ENCODE data around the gene ZSCAN5B.

The ZSCAN5B gene

GRCh38 chr19:56159622-56160271 lies 37.8 kb downstream of the ZSCAN5B start:
- no peak for TF ChIP-seq CTCF (IDR thresholded peaks at IDR 0.05; ENCODE audit: low read length, missing control alignments)
- no peak for DNase-seq (ENCODE audit: low read depth)
- H3K4me3 ChIP-seq (replicated peaks; ENCODE audit: low read depth, low read length), result no peak overlapping the region

GRCh38 chr19:56159009-56159559 lies 38.5 kb downstream of the ZSCAN5B start:
- TF ChIP-seq CTCF (IDR thresholded peaks at IDR 0.05; ENCODE audit: low read length, missing control alignments), result no peak
- DNase-seq (ENCODE audit: low read depth), result no peak
- no peak overlapping the region for H3K4me3 ChIP-seq (replicated peaks; ENCODE audit: low read depth, low read length)

GRCh38 chr19:56158170-56158757 lies 39.3 kb downstream of the ZSCAN5B start:
- no peak for DNase-seq (ENCODE audit: low read depth)
- H3K4me3 ChIP-seq (replicated peaks; ENCODE audit: low read depth, low read length), result no peak overlapping the region
- TF ChIP-seq CTCF (IDR thresholded peaks at IDR 0.05; ENCODE audit: low read length, missing control alignments), result no peak

GRCh38 chr19:56156768-56157167 lies 40.8 kb downstream of the ZSCAN5B start:
- DNase-seq (ENCODE audit: low read depth), result no peak
- H3K4me3 ChIP-seq (replicated peaks; ENCODE audit: low read depth, low read length), result no peak overlapping the region
- TF ChIP-seq CTCF (IDR thresholded peaks at IDR 0.05; ENCODE audit: low read length, missing control alignments), result no peak

GRCh38 chr19:56155124-56155687 lies 42.4 kb downstream of the ZSCAN5B start:
- peak; percentile 39 for TF ChIP-seq CTCF (IDR thresholded peaks at IDR 0.05; ENCODE audit: low read length, missing control alignments)
- DNase-seq (ENCODE audit: low read depth), result no peak
- H3K4me3 ChIP-seq (replicated peaks; ENCODE audit: low read depth, low read length), result no peak overlapping the region

- DNase-seq (ENCODE audit: low read depth), result no peak
- TF ChIP-seq CTCF (IDR thresholded peaks at IDR 0.05; ENCODE audit: low read length, missing control alignments), result no peak
- H3K4me3 ChIP-seq (replicated peaks; ENCODE audit: low read depth, low read length), result no peak overlapping the region
These were observed 44.1 kb downstream of the ZSCAN5B start for GRCh38 chr19:56153507-56153906.

Measured in fibroblast of pulmonary artery (primary cell).